GM21423 (cell line): ENCODE measurements around the gene FGGY.

Source experiments
- ATAC-seq: cut with Tn5 transposase; IDR thresholded peaks from one replicate; pipeline ENCODE4 v1.9.1; 2021; ENCODE audit warnings: mild to moderate bottlenecking, moderate library complexity; ENCODE audit not compliant: unreplicated experiment

Gene FGGY

DNA sequence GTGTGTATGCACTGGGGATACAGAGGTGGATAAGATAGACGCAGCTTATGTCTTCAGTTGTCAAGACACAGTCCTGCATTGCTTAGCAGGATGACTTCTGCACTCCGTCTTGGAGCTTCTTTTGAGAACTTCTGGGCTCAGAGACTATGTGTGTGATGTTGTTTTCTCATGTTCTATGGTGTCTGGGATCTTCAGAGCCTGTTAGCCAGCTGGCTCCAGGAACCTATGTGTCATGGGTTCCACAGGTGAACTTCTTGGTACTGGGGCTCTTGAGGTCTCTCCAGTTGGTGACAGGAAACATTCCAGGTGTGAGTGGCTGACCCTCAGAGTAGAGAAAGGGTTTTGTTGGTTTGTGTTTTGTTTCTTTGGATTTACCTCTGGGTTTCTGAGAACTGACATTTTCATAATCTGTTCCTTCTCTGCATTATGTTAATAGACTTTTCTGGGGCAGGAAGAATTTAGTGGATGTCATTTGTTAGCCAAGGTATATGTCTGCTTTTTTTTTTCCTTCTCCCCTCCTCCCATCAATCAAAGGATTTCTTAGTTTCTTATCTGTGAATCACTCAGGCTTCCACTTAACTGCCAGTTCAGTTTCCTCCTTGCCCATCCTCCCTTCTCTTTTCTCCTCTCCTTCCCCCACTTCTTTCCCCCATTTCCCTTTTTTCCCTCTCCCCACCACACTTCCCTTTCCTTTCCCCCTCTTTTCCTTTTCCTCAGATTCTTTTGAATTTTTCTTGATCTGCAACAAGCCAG lies 18.1 kb downstream of the FGGY start:
- no peak for ATAC-seq

- no peak for ATAC-seq
Observed at GRCh38 chr1:59315529-59316463, 18.9 kb downstream of the FGGY start.

DNA sequence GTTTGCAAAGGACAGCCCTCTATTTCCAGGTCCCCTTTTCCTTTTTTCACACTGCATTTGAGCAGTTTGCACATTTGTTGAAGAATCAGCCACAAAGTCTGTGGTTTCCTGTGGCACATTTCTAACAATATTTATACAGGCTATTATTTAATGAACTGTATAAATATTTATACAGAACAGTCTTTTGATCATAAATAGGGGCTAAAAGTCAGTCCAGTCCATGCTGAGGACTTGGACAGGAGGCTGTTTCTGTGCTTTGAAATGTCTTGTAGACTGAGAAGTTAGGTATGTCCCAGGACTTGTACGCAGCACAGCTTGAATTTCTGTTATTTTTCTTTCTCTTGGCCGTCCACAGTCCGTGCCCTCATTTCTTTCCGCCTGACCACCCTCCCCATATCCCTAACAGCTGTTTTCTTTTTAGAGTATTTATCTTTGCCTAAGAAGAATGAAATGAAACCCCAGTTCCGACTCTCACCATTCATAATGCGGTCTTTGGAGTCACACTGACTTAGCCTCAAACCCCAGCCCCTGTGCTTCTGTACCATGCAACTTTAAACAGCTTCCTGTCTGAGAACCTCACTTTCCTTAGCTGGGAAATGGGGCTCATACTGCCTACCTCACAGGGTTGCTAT lies 19.7 kb downstream of the FGGY start:
- peak; percentile 80 for ATAC-seq

- no peak for ATAC-seq
Observed at GRCh38 chr1:59317343-59317742, 20.4 kb downstream of the FGGY start.

DNA sequence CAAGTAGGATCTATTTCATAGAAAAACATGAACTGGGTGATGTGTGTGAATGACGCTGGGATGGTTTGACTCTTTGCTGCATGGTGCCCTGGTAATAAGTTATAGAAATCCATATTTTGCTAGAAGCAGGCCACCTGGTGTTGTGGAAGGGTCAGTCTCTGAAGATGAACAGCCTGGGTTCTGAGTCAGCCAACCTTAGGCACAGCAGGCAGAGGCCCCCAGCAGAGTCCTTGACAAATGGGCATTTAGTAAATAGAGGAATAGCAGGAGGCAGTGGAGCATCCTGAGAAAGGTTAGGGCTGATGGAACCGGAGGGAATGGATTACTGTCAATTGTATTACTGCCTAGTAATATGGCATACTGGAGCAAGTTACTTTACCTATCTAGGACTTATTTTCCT lies 20.9 kb downstream of the FGGY start:
- no peak for ATAC-seq

DNA sequence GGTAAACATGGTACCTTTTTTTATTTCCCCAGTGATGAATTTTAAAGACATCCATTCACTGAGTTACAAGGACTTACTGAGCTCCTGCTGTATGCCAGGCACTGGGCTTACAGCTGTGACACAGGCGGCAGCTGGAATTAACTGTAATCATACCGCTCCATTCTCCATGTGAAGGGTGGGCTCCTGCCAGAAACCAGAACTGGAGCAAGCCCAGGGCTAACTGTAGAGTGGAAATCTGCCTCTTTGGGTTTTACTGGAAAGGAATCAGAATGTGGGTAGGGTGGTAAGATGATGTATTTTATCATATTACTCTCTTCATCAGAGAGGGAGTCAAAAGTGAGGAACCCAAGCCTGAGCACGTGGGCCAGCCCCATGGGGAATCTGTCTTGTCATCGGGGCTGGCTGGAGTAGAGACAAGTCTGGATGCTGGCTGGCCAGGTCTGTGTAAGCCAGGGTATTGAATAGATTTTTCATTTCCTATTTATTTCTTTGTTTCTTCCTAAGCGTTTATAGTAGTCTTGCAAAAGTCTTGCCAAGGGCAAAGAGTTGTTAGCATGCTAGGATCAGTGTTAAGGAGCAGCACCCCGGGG lies 21.5 kb downstream of the FGGY start:
- ATAC-seq: no peak

DNA sequence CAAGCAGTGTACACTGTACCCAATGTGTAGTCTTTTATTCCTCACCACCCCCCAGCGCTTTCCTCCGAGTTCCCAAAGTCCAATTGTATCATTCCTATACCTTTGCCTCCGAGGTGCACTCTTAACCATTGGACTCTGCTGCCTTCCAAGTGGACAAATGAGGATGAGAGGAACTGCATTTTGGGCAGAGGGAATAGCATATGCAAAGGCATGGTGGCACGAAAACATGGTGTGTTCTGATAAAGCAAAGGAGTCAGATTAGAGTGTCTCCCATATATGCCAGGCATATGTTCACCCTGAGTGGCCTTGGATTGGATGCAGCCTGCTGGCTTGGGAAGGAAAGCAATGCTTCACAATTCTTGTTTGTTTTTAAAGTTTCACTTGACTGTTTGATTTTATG lies 25.5 kb downstream of the FGGY start:
- no peak for ATAC-seq

DNA sequence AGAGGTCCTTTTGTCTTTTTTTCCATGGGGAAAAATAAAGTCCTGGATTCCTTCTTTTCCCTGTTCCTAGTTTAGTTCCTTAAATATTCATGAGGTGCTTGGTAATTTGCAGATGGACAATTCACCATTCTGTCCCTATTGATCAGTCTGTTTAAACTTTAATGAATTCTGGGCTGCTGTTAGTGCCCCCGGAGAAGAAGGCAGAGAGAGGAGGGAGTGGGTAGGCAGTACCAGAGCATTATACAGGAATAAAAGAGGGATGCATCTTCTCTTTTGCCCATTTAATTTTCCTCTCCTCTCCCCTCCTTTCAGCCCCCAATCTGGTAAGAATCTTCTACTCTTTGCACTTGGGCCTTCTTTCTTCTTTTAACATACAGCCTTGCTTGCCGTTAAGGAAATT lies 25.9 kb downstream of the FGGY start:
- ATAC-seq: no peak

- no peak for ATAC-seq
Observed at GRCh38 chr1:59323879-59324278, 27.0 kb downstream of the FGGY start.

GRCh38 chr1:59328353-59328752 lies 31.5 kb downstream of the FGGY start:
- ATAC-seq: no peak

DNA sequence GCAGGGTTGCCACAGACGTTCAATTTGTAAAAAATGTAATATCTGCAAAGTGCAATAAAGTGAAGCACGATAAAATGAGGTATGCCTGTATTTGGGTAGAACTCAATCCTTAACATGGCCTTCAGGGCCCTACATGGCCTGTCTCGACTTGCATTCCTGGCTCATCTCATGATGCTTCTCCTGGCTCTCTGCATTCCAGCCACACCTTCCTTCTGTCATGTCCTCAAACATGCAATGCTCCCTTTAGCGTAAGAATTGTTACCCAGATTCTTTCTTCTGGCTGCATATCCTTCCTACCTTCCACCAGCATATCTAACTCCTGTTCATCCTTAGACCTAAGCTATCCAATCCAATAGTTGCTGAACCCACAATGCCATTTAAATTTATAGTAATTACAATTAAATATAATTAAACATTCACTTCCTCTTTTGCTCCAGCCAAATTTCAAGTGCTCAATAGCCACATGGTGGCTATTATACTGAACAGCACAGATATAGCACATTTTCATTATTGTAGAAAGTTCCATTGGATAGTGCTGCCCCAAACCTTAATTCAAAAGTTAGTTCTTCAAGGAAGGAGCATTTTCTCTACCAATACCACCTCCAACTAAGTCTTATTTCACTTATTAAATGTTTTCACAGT lies 32.6 kb downstream of the FGGY start:
- ATAC-seq: no peak

GRCh38 chr1:59331686-59332620 lies 35.1 kb downstream of the FGGY start:
- ATAC-seq: no peak

DNA sequence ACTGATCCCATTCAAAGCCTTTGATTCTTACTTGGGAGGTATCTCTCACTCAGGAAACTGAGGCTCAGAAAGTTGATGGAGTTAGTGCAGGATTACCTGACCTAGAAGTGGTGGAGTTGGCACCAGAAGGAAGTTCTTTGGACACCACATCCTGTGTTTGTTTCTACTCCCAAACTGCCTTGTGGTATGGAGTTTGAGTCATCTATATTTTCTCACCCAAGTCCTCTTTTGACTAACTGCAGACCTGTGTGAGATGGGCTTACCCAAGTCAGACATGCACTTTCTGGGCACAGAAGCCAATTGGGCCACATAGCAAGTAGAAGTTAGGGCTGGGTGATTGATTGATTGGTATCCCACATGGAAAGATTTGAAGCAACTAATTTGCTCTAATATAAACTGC lies 36.1 kb downstream of the FGGY start:
- ATAC-seq: peak; percentile 66

DNA sequence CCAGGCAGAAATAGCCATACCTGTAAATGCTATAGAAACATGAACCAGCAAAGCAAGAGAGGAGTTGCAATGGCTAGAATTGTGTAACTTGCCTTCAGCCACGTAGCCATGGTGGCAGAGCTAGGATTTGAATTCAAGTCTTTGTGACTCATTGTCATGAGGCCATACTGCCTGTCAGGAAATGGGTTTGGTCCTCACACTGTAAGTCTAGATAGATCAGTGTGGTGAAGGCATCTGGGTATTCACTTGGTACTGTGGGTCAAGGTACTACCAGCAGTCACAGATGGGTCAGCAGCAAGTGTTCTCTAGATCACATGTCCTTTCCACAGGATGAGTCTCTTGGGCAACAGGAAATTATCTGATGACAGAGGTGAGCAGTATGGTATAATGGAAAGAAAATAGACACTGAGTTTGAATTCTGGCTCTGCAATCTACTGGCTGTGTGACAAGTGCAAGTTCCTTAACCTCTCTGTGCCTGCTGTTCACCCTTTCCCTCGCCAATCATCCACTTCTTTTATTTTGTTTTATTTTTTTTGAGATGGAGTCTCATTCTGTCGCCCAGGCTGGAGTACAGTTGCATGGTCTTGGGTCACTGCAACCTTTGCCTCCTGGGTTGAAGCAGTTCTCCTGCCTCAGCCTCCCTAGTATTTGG lies 36.9 kb downstream of the FGGY start:
- ATAC-seq: no peak

DNA sequence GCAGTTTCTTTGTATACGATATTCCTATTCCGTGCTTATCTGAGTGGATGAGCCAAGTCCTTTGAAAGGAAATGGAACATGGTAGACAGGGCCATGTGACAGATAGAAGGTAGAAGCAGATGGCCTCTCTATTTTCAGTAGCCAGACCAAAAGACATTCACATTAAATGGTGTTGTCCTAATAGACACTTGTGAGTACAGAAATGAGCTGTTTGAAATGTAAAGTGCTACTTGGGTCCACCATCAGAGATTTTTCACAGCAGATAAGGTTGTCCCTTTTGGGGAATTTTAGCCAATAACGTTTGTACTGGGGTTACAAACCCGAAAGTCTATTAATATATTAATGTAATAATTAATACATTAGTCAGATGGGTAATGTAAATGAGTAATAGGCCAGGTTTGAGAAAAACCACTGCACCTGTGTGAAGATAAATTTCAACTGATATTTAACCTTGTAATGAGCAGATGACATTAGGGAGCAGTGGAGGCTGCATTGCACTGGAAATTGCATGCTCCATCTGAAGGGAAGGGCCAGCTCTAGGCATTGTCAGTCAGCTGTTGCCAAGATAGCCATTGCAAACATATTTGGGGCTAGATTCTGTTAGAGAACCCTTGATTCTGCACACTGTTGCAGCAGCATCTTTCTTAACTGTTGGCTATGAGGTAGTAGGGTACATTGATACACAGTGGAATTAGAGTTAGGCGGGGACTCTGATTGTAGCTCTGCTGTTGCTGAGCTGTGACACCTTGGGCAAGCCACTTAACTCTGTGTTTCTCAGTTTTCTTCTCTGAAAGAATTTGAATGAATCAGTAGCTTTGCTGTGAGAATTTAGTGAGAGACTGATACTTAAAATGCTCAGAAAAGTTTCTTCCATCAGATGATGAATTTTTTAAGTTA lies 43.8 kb downstream of the FGGY start:
- ATAC-seq: peak; percentile 70

- ATAC-seq: no peak
Observed at GRCh38 chr1:59342801-59343575, 46.1 kb downstream of the FGGY start.

- no peak for ATAC-seq
Observed at GRCh38 chr1:59343576-59343840, 46.6 kb downstream of the FGGY start.

DNA sequence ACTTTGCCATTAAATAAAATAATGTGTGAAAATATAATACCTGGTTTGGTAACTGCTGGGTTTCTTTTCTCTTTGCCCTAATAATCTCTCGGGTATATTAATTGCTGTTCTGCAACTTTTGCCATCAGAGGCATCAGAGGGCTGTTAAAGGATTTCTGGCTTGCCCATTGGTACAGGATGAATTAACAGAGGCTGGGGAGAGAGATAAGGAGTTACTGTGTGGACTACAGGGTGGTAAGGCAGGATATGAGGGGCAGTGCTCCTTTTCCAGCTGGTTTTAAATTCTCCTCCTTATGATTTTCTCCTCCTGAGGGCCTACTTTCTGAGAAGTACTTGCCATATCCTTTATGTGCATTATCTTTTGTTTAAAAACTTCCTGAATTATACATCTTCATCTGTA lies 48.3 kb downstream of the FGGY start:
- ATAC-seq: no peak
